Activated naive CD4-positive, alpha-beta T cell treated with anti-CD3 and anti-CD28 coated beads, Interleukin-2, amount 50 U/mL, for 24 hours (primary cell): Measurements from ENCODE around the gene PATE4.

Source experiments
- H3K27ac Mint-ChIP-seq: one replicate; pipeline ENCODE4 v1.8.0; 2021; ENCODE audit warnings: mild to moderate bottlenecking, mixed read lengths
- H3K27me3 Mint-ChIP-seq: one replicate; pipeline ENCODE4 v1.8.0; 2021; ENCODE audit warnings: mixed read lengths
- H3K36me3 Mint-ChIP-seq: one replicate; pipeline ENCODE4 v1.8.0; 2021; ENCODE audit warnings: mixed read lengths
- H3K4me1 Mint-ChIP-seq: one replicate; pipeline ENCODE4 v1.8.0; 2021; ENCODE audit warnings: mixed read lengths
- H3K4me3 Mint-ChIP-seq: one replicate; pipeline ENCODE4 v1.8.0; 2021; ENCODE audit warnings: mild to moderate bottlenecking, mixed read lengths
- H3K9me3 Mint-ChIP-seq: one replicate; pipeline ENCODE4 v1.8.0; 2021; ENCODE audit warnings: mixed read lengths

Gene PATE4

DNA sequence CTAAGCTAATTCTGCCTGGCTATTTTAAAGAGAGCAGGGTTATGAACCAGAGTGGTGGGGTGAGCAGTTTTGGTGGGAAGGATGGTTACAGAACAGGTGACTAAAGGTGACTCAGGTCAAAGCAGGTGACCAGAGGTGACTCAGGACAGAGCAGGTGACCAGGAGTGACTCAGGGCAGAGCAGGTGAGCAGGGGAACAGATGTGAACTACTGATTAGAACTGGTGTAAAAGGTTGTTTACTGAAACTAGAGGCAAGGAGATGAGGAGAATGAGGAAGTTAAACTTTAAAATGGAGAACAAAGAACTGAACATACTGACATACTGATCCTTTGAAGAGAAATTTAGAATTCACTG is 39.0 kb downstream of the PATE4 start:
- H3K4me3 Mint-ChIP-seq, result no peak overlapping the region

GRCh38 chr11:125873881-125874555 is 40.9 kb downstream of the PATE4 start:
- Mint-ChIP-seq H3K36me3 (no peaks in the 10 kb centered on the region), H3K27ac (no peak overlapping the region), H3K4me3 (no peak overlapping the region), H3K4me1 (no peaks in the 10 kb centered on the region), H3K9me3 (peaks cover 5% of the 10 kb centered on the region), H3K27me3 (peaks cover 3% of the 10 kb centered on the region)

More for the DNA sequence above, 39.0 kb downstream of the PATE4 start:
- Mint-ChIP-seq H3K9me3 (peaks cover 5% of the 10 kb centered on the region), H3K36me3 (no peaks in the 10 kb centered on the region), H3K4me1 (no peaks in the 10 kb centered on the region), H3K27ac (no peak overlapping the region), H3K27me3 (peaks cover 3% of the 10 kb centered on the region)

DNA sequence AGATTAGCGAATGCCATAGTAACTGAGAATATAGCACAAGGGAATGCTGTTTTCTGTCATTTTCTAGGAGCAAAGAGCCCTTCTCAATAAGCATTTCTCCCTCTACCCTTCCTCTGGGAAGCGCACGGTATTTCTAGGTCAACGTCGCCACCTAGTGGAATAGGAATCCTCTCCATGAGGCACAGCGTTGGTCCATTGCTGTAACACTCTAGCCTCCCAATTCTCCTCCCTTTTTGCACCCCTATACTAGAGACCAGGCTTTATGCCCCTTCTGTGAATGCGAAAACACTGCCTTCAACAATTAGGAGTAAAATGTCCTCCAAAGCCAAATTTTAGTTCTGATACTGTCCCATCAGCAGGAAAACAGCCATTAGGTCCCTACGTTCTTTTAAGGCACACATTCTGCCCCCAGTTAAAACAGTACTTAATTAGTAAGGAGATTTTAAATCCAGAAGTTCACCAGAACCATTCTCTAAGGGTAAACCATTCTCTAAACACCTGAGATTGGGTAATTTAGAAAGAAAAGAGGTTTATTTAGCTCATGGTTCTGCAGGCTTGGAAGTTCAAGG is 41.5 kb downstream of the PATE4 start:
- H3K36me3 Mint-ChIP-seq, result no peaks in the 10 kb centered on the region
- no peak overlapping the region for H3K4me3 Mint-ChIP-seq
- H3K27ac Mint-ChIP-seq, result no peak overlapping the region
- peaks cover 3% of the 10 kb centered on the region for H3K27me3 Mint-ChIP-seq
- peaks cover 5% of the 10 kb centered on the region for H3K9me3 Mint-ChIP-seq
- H3K4me1 Mint-ChIP-seq, result no peaks in the 10 kb centered on the region

GRCh38 chr11:125881291-125881690 is 48.2 kb downstream of the PATE4 start:
- Mint-ChIP-seq H3K4me1 (no peaks in the 10 kb centered on the region), H3K9me3 (no peaks in the 10 kb centered on the region), H3K27ac (no peak overlapping the region), H3K27me3 (no peaks in the 10 kb centered on the region), H3K4me3 (no peak overlapping the region), H3K36me3 (no peaks in the 10 kb centered on the region)

GRCh38 chr11:125883375-125883774 is 50.3 kb downstream of the PATE4 start:
- Mint-ChIP-seq H3K9me3 (no peaks in the 10 kb centered on the region), H3K36me3 (no peaks in the 10 kb centered on the region), H3K27ac (no peak overlapping the region), H3K4me1 (peaks cover 14% of the 10 kb centered on the region), H3K27me3 (no peaks in the 10 kb centered on the region), H3K4me3 (no peak overlapping the region)

DNA sequence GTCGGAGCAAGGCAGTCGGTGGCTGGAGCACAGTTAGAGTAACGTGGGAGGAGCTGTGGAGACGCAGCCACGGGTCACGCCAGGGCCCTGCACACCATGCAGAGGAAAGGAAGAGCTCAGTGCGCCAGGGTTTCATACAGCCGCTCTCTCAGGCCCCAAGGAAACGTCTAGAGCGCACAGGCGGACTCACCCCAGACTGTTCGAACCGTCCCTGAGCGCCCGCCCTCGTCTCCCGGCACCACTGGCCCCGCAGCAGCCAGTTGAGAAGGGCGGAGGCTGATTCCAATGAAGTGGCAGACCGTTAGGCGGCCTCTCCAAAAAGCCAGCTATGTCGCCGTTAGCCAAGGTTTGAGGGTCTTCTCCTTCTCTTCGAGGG is 53.9 kb downstream of the PATE4 start:
- no peaks in the 10 kb centered on the region for H3K9me3 Mint-ChIP-seq

DNA sequence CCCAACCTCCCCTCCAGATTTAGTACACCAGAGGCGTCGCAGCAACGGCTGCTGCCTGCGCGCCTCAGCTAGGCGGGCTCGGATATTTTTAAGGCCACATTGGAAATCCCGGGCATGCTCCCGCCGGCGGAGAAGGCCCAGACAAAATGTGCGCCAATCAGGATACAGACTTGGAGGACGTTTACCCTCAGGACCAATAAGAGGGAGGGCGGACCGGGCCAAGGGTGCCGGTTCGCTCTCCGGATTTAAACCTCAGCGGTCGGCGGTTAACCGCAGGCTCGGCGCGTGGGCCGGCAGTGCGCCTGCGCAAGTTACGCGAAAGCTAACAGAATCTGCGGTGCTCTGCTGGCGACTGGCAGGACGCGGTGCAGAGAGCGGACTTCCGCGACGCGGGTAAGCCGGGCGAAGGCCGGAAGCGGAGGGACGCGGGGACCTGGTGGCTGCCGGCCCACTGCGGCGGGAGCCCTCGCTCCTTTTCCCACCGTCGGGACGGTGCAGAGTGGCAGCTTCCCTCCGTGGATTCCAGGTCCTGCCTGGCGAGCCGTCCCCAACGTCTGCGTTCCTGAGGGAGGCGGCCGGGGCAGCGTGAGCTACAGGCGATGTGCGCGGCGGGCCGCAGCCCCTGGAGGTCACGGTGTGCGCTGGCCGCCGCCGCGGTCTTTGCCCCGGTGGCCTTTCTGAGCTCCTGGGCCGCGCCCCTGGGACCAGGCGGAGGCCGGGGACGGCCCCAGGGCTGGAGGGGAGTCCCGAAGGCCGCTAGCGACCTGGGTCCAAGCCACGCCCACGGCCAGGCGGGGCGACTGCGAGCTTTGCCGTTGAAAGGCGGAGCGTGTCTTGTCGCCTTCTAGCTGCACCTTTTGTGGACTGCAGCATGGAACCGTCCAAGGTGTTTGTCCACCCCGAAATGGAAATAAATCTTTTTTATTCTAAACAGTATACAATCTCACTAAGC is 54.5 kb downstream of the PATE4 start, which contains the start of gene HYLS1:
Gene HYLS1, plus strand, starts transcription at position 296 of the 952 bp plus-strand sequence. CDS start 11,701 bp downstream, outside the sequence.
- Mint-ChIP-seq H3K4me3 (peak within 1 kb of the TSS; percentile 91), H3K27me3 (no peaks in the 10 kb centered on the region), H3K4me1 (peaks cover 43% of the 10 kb centered on the region), H3K27ac (peak within 1 kb of the TSS; percentile 94), H3K36me3 (peaks cover 3% of the 10 kb centered on the region), H3K9me3 (no peaks in the 10 kb centered on the region)

More for the DNA sequence above, 53.9 kb downstream of the PATE4 start:
- Mint-ChIP-seq H3K27ac (peak overlapping the region; percentile 94), H3K27me3 (no peaks in the 10 kb centered on the region), H3K4me1 (peaks cover 37% of the 10 kb centered on the region), H3K36me3 (no peaks in the 10 kb centered on the region), H3K4me3 (peak overlapping the region; percentile 91)
